K562 (cell line): ENCODE results near the gene EXOG. TPM values are rescaled to one million over a fixed set of nuclear protein-coding genes. Genes with fewer than 3 reads are reported as not detected.

Source experiments
- ATAC-seq: fragments of 200-7000 bp; cut with Tn5 transposase; 3 replicates; pipeline ENCODE4 v1.9.1; 2020; ENCODE audit warnings: moderate library complexity
- BruUV-seq: library from RNA; stranded (reverse); fragments of 400-500 nt; replicated peaks from 2 replicates; lab custom pipeline; 2021; lab: Mats Ljungman, UMichigan
- CTCF ChIA-PET: fragments of 300-600 bp; formaldehyde crosslinking; extraction: SDS; loops from one replicate; lab custom pipeline; 2021; ENCODE audit warnings: low intra/inter-chr PET ratio; lab: Yijun Ruan, JAX
- POLR2A ChIA-PET: fragments of 300-600, 350-650 bp; sonication (Branson Sonifier 250); formaldehyde crosslinking; extraction: SDS; loops from one replicate; lab custom pipeline; 2021; ENCODE audit warnings: antibody characterized with exemption, inconsistent platforms; lab: Yijun Ruan, JAX
- DNase-seq, 4 experiments: peaks; one replicate each; pipeline versions ENCODE4 v3.0.0 to v3.0.0-alpha.2; 2011 to 2018; ENCODE audit warnings: low spot score in 3 of 4, mixed read lengths in 3 of 4; ENCODE audit errors: extremely low read depth in 1 of 4
- FAIRE-seq: peaks from 2 replicates; lab custom pipeline; 2011; peaks lifted over from hg19 to GRCh38; lab: Jason Lieb, UNC
- H2AFZ ChIP-seq: 2 replicates; pipeline ENCODE4 v1.6.0; 2011; ENCODE audit warnings: low read depth, low read length, control low read depth, inconsistent platforms
- H3K27ac ChIP-seq: fragments of 200-600 bp; 3 replicates; pipeline ENCODE4 v1.8.0; 2011; ENCODE audit warnings: low read depth, mild to moderate bottlenecking, control low read depth, inconsistent platforms, low read length, moderate library complexity, mixed read lengths; ENCODE audit errors: extremely low read depth
- H3K27me3 ChIP-seq, 2 experiments: fragments of 300-600 bp in 1 of 2; 2 replicates in 1 of 2; 3 replicates in 1 of 2; pipeline versions ENCODE4 v1.6.0 to v1.8.0; 2011; ENCODE audit warnings: inconsistent platforms in 2 of 2, low read length in 2 of 2, mild to moderate bottlenecking in 1 of 2, mixed read lengths in 1 of 2, moderate library complexity in 1 of 2; ENCODE audit not compliant: control insufficient read depth in 2 of 2, insufficient read depth in 2 of 2
- H3K36me3 ChIP-seq: fragments of 300-600 bp; 3 replicates; pipeline ENCODE4 v1.8.0; 2011; ENCODE audit warnings: mild to moderate bottlenecking, low read length, inconsistent platforms; ENCODE audit not compliant: control insufficient read depth, insufficient read depth
- H3K4me1 ChIP-seq, 2 experiments: fragments of 200-600 bp in 1 of 2; replicated peaks in 1 of 2; 2 replicates in 1 of 2; 3 replicates in 1 of 2; pipeline versions ENCODE4 v1.5.1 to v1.8.0; 2011; ENCODE audit warnings: inconsistent platforms in 2 of 2, low read length in 2 of 2, mild to moderate bottlenecking in 1 of 2, mixed read lengths in 1 of 2, moderate library complexity in 1 of 2; ENCODE audit not compliant: control insufficient read depth in 2 of 2, insufficient read depth in 2 of 2
- H3K4me2 ChIP-seq: 2 replicates; pipeline ENCODE4 v1.6.1; 2011; ENCODE audit warnings: low read length, control low read depth, inconsistent platforms, mixed read lengths; ENCODE audit not compliant: insufficient read depth
- H3K4me3 ChIP-seq: fragments of 200-600 bp; sonication (generic), shearing (Covaris generic); 2 replicates; pipeline ENCODE4 v1.5.1; 2016; ENCODE audit warnings: control low read depth, inconsistent platforms
- H3K79me2 ChIP-seq: fragments of 200-600 bp; 3 replicates; pipeline ENCODE4 v1.8.0; 2011; ENCODE audit warnings: low read length, inconsistent platforms; ENCODE audit not compliant: control insufficient read depth, insufficient read depth
- H3K9ac ChIP-seq, 2 experiments: 2 replicates each; pipeline versions ENCODE4 v1.6.0 to v1.6.1; 2011; ENCODE audit warnings: low read depth in 2 of 2, low read length in 2 of 2, control low read depth in 1 of 2, inconsistent platforms in 1 of 2, mild to moderate bottlenecking in 1 of 2, mixed read lengths in 1 of 2; ENCODE audit not compliant: insufficient read depth in 1 of 2
- H3K9me1 ChIP-seq: one replicate; pipeline ENCODE4 v1.6.0; 2011; ENCODE audit warnings: inconsistent platforms, mild to moderate bottlenecking, low read length, moderate library complexity; ENCODE audit not compliant: control insufficient read depth, insufficient read depth
- H3K9me3 ChIP-seq: replicated peaks from 2 replicates; pipeline ENCODE4 v1.5.1; 2011; ENCODE audit warnings: low read depth, low read length, inconsistent platforms; ENCODE audit not compliant: control insufficient read depth, insufficient read depth
- H4K20me1 ChIP-seq: replicated peaks from 2 replicates; pipeline ENCODE4 v1.6.1; 2011; ENCODE audit warnings: low read length, inconsistent platforms, mixed read lengths; ENCODE audit not compliant: control insufficient read depth, insufficient read depth
- ATF7 ChIP-seq: fragments of 450-650 bp; IDR thresholded peaks from 2 replicates; pipeline ENCODE4 v1.7.1; 2014; ENCODE audit warnings: mild to moderate bottlenecking, moderate library complexity
- WGBS: fragments of 100-300 bp; shearing (Covaris generic); methylation state at CpG from one replicate; pipeline ENCODE4 v1.1.6; 2016; ENCODE audit warnings: low coverage, mixed read lengths; ENCODE audit not compliant: insufficient coverage; ENCODE audit errors: missing lambda C conversion rate; 5-methylcytosine and 5-hydroxymethylcytosine counted together
- in situ Hi-C: fragments of 300-500 bp; cut with MboI; formaldehyde crosslinking; loops from 4 replicates; pipeline ENCODE4 v1.15.0; 2018; ENCODE audit warnings: inconsistent platforms, mixed read lengths
- intact Hi-C: fragments of 100-400 bp; cut with micrococcal nuclease; formaldehyde crosslinking; loops from 2 replicates; pipeline ENCODE4 v1.14.2; 2022
- polyA plus RNA-seq, 8 experiments: library from polyadenylated mRNA; depleted of rRNA in 4 of 8; stranded (reverse) in 5 of 8; unstranded in 3 of 8; fragments of >200 nt; fragmentation: Nextera tagmentation in 2 of 8; fragmentation: Illumina TruSeq in 1 of 8; extraction: Ambion mirVana in 2 of 8; extraction: Trizol in 1 of 8; gene quantifications; 2 replicates each; pipeline versions ENCODE4 v1.2.1 to v1.2.3, GENCODE V29; 2011 to 2014; ENCODE audit warnings: inconsistent platforms in 1 of 8, missing spikeins in 1 of 8
- total RNA-seq, 7 experiments: library from RNA; depleted of rRNA in 6 of 7; stranded (reverse); fragments of >200 nt in 6 of 7; fragmentation: Illumina TruSeq in 2 of 7; extraction: Trizol in 2 of 7; gene quantifications; 2 replicates each; pipeline versions ENCODE4 v1.2.1 to v1.2.3, GENCODE V29; 2011 to 2021; ENCODE audit warnings: low replicate concordance in 1 of 7
- TF ChIP-seq, protein P1 (sequence below): fragments of 250-450 bp; sonication (Bioruptor Pico); IDR thresholded peaks from 2 replicates; pipeline ENCODE4 v1.4.0; 2020
- TF ChIP-seq, protein P2 (sequence below): sonication (generic); formaldehyde crosslinking; IDR thresholded peaks from 2 replicates; pipeline ENCODE4 v1.8.0; 2022; ENCODE audit warnings: mild to moderate bottlenecking, missing genetic modification reagents, borderline replicate concordance

Gene EXOG
- total and polyA plus RNA-seq, 9 of the 15 experiments (the other 6 are each of a cell fraction or from before 2014, with no cell fraction given) = 10.8 to 21.7 (median 14.8) TPM

DNA sequence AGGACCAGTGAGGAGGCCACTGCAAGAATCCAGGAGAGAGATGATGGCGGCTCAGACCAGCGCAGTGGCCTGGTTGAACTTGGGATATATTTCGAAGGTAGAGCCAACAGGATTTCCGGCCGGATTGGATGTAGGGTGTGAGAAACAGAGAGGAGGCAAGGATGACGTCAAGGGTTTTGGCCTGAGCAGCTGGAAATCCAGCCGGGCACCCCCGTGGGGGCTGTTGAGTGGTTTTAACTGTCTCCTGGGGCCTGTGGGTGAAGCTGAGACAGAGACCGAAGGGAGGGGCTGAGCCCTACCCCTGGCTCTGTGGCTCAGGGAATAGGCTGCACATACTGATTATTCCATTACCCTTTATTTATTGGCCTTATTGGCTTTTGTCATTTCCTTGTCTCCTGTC, 45.7 kb downstream of the EXOG start:
- POLR2A ChIA-PET = interaction anchor here (0.6 to 0.9 kb wide), 2 partner anchors 8 to 23 kb away, joined by 3 to 4 read pairs; no protein-coding TSS in a partner anchor
- Histone ChIP-seq H3K4me3 (no peak overlapping the region), H3K9me3 (no peaks in the 10 kb centered on the region), H3K27me3 (peaks cover 27 to 56% of the 10 kb centered on the region in 2 experiments; a peak in 4 of 5 replicates), H4K20me1 (0 out of 2 replicates have a peak, but pooled peaks cover 3% of the 10 kb centered on the region), H3K79me2 (no peaks in the 10 kb centered on the region), H3K36me3 (no peaks in the 10 kb centered on the region), H3K27ac (no peak overlapping the region), H2AFZ (no peak overlapping the region), H3K4me2 (no peak overlapping the region), H3K4me1 (peaks cover 0 to 8% of the 10 kb centered on the region in 2 experiments; a peak in 1 of 5 replicates), H3K9ac (no peak overlapping the region), H3K9me1 (no peaks in the 10 kb centered on the region)
- BruUV-seq = no TSS peak
- intact Hi-C loops = no loop called here
- WGBS = 9% methylated on average over 9 of the region's 9 CpGs
- peak; percentile 28; the same call in 1 of the 2 replicates for TF ChIP-seq ATF7
- TF ChIP-seq, protein P1, sequence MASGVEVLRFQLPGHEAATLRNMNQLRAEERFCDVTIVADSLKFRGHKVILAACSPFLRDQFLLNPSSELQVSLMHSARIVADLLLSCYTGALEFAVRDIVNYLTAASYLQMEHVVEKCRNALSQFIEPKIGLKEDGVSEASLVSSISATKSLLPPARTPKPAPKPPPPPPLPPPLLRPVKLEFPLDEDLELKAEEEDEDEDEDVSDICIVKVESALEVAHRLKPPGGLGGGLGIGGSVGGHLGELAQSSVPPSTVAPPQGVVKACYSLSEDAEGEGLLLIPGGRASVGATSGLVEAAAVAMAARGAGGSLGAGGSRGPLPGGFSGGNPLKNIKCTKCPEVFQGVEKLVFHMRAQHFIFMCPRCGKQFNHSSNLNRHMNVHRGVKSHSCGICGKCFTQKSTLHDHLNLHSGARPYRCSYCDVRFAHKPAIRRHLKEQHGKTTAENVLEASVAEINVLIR (CRISPR knock-in tag) = no peak
- TF ChIP-seq, protein P2, sequence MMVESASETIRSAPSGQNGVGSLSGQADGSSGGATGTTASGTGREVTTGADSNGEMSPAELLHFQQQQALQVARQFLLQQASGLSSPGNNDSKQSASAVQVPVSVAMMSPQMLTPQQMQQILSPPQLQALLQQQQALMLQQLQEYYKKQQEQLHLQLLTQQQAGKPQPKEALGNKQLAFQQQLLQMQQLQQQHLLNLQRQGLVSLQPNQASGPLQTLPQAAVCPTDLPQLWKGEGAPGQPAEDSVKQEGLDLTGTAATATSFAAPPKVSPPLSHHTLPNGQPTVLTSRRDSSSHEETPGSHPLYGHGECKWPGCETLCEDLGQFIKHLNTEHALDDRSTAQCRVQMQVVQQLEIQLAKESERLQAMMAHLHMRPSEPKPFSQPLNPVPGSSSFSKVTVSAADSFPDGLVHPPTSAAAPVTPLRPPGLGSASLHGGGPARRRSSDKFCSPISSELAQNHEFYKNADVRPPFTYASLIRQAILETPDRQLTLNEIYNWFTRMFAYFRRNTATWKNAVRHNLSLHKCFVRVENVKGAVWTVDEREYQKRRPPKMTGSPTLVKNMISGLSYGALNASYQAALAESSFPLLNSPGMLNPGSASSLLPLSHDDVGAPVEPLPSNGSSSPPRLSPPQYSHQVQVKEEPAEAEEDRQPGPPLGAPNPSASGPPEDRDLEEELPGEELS (CRISPR knock-in tag) = no peak
- in situ Hi-C loops = no loop called here
- ATAC-seq (0 out of 3 replicates have a peak, but pooled peaks have one; percentile 15), FAIRE-seq (no peak), DNase-seq (no peak)
- CTCF ChIA-PET = no interaction called here
